Glutamatergic neuron (in vitro differentiated cells): ENCODE data around the gene ARL8B. TPM values are rescaled to one million over a fixed set of nuclear protein-coding genes. Genes with fewer than 3 reads are reported as not detected.

Experiments
- DNase-seq: peaks from one replicate; pipeline ENCODE4 v3.0.0; 2022
- H3K27ac Mint-ChIP-seq: one replicate; pipeline ENCODE4 v1.8.0; 2020; ENCODE audit warnings: mild to moderate bottlenecking, mixed read lengths, inconsistent platforms; ENCODE audit not compliant: unreplicated experiment
- H3K27me3 Mint-ChIP-seq: one replicate; pipeline ENCODE4 v1.8.0; 2020; ENCODE audit warnings: mild to moderate bottlenecking, moderate library complexity, mixed read lengths, inconsistent platforms; ENCODE audit not compliant: unreplicated experiment
- H3K36me3 Mint-ChIP-seq: one replicate; pipeline ENCODE4 v1.8.0; 2020; ENCODE audit warnings: mild to moderate bottlenecking, mixed read lengths, inconsistent platforms; ENCODE audit not compliant: unreplicated experiment
- H3K4me1 Mint-ChIP-seq: one replicate; pipeline ENCODE4 v1.8.0; 2020; ENCODE audit warnings: mild to moderate bottlenecking, low read depth, mixed read lengths, inconsistent platforms; ENCODE audit not compliant: unreplicated experiment
- H3K4me3 Mint-ChIP-seq: one replicate; pipeline ENCODE4 v1.8.0; 2020; ENCODE audit warnings: mild to moderate bottlenecking, mixed read lengths, inconsistent platforms; ENCODE audit not compliant: unreplicated experiment
- H3K9me3 Mint-ChIP-seq: one replicate; pipeline ENCODE4 v1.8.0; 2020; ENCODE audit warnings: mild to moderate bottlenecking, moderate library complexity, mixed read lengths, inconsistent platforms; ENCODE audit not compliant: unreplicated experiment
- total RNA-seq: library from RNA; stranded (reverse); fragmentation: NEBNext Ultra II Directional; extraction: Animal tissue kit (Norgen Biotek cat#: 25700); gene quantifications from one replicate; pipeline ENCODE4 v1.2.1, GENCODE V29; 2021; ENCODE audit not compliant: unreplicated experiment
- TF ChIP-seq, protein P1 (sequence below): fragments of 200-600 bp; sonication (generic); IDR thresholded peaks from one replicate; pipeline ENCODE4 v1.5.0; 2021; ENCODE audit not compliant: partially characterized antibody, unreplicated experiment

The ARL8B gene
- total RNA-seq, 1 donor from 2014 or later = 33.9 TPM

DNA sequence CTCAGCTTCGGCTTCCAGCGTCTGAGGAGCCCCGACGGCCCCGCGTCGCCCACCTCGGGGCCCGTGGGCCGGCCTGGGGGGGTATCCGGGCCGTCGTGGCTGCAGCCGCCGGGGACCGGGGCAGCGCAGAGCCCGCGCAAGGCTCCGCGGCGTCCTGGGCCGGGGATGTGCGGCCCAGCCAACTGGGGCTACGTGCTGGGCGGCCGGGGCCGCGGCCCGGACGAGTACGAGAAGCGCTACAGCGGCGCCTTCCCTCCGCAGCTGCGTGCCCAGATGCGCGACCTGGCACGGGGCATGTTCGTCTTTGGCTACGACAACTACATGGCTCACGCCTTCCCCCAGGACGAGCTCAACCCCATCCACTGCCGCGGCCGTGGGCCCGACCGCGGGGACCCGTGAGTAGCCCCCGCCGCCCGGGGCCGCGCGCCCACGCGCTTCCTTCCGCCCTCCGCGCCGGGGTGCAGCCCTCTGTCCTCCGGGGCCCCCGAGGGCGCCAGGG is 65.9 kb downstream of the ARL8B start:
- peaks cover 4% of the 10 kb centered on the region for H3K4me1 Mint-ChIP-seq
- DNase-seq = peak; percentile 58

DNA sequence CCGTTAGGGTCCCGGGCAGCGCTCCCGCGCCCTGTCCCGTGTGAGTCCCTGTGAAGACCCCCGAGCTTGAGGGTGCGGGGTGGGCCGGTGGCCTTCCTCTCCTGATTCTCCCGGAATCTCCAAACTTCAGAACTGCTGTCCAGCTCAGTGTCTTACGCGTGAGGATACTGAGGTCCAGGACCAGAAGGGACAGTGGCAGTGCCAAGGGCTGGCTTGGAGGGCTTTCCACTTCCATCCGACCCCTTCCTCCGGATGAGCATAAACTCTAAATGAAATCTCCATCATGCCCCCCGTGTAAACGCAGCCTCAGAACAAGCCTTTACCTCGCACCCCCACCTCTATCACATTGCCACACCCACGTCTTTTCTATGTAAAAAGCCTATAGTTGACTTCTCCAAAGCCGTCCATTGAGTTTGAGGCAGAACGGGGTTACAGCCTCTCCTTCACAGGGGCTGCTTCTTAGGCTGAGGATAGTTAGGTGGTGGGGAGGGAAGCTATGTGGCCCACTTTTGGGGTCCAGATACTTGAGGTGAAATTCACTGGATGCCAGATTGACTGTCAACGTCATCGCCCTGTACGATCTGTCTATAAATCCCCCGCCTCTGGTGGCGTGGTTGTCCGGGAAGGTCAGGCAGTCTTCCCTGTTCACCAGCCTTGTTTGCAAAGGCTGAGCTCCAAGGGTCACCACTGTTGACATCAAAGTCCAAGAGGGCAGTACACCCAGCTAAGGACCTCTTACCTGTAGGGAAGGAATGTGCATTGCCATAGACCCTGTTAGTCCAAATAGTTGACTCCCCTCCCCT is 66.5 kb downstream of the ARL8B start:
- DNase-seq = no peak
- H3K27me3 Mint-ChIP-seq = peaks cover 4% of the 10 kb centered on the region
- peak overlapping the region; percentile 94 for H3K4me3 Mint-ChIP-seq
- TF ChIP-seq, protein P1, sequence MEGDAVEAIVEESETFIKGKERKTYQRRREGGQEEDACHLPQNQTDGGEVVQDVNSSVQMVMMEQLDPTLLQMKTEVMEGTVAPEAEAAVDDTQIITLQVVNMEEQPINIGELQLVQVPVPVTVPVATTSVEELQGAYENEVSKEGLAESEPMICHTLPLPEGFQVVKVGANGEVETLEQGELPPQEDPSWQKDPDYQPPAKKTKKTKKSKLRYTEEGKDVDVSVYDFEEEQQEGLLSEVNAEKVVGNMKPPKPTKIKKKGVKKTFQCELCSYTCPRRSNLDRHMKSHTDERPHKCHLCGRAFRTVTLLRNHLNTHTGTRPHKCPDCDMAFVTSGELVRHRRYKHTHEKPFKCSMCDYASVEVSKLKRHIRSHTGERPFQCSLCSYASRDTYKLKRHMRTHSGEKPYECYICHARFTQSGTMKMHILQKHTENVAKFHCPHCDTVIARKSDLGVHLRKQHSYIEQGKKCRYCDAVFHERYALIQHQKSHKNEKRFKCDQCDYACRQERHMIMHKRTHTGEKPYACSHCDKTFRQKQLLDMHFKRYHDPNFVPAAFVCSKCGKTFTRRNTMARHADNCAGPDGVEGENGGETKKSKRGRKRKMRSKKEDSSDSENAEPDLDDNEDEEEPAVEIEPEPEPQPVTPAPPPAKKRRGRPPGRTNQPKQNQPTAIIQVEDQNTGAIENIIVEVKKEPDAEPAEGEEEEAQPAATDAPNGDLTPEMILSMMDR = no peak
- peaks cover 4% of the 10 kb centered on the region for H3K4me1 Mint-ChIP-seq
- no peaks in the 10 kb centered on the region for H3K36me3 Mint-ChIP-seq
- peak overlapping the region; percentile 73 for H3K27ac Mint-ChIP-seq
- H3K9me3 Mint-ChIP-seq = no peaks in the 10 kb centered on the region

More for the DNA sequence above, 65.9 kb downstream of the ARL8B start:
- H3K36me3 Mint-ChIP-seq = no peaks in the 10 kb centered on the region
- TF ChIP-seq, protein P1 = no peak
- H3K27me3 Mint-ChIP-seq = peaks cover 4% of the 10 kb centered on the region
- no peaks in the 10 kb centered on the region for H3K9me3 Mint-ChIP-seq
- peak overlapping the region; percentile 94 for H3K4me3 Mint-ChIP-seq
- no peak overlapping the region for H3K27ac Mint-ChIP-seq

DNA sequence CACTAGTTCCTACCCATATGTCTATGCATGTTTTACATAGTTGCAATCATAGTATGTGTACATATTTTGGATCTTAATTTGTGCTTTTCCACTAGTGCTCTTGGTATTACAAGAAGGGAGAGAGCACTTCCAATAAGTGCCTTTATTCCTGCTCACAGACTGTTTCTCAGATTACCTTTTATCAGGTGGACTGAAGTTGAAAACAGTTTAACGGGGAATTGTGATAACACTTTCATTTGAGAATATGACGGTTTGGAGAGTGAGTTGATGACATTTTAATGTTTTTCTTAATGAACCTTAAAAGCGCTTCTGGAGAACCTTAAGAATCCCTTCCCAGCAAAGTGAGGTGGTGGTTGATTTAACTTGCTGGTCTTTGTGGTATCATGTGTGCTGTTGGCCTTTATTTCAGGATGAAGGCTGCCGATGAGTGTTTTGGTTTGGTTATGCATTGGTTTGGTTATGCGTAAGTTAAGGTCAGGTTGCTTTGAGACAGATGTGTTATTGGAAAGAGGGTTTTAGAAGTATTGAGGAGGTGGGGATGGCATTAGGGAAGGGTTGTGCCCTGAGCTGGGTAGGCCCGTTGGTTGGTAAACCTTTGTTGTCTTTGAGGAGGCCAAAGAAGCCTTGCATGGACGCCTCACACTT is 68.2 kb downstream of the ARL8B start:
- H3K4me3 Mint-ChIP-seq = peak overlapping the region; percentile 56
- peaks cover 4% of the 10 kb centered on the region for H3K4me1 Mint-ChIP-seq

DNA sequence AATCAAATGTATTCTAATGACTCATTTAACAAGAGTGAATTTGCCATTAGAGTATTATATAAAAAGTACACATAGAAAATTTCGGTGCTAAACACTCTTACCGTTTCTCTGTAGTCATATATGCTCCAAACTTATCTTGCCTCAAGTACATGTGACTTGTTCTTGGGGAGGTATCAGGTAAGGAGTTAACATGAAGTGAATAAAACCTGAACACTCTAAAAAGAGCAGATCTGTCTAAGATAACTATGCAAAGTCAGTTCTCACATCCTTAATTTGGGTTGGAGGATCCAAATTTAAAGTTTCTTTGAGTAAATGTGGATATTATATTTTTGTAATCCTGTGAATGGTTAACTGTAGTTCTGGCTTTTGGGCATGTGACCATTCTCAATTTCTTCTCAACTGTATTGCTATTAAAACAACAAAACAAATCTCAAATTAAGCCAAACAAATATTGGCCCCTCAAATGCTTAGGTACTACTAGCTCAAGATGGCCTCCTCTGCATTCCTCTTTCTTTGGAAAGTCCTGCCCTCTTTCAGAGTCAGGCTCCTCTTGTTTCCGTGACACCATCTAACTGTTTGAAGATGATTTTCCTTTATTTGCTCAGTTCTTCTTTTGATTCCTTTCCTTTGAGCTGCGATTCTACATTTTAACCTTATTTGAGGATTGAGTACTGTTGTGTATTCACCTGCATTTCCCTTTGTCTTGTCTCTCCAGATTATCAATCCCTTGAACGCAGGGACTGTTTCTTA is 69.6 kb downstream of the ARL8B start:
- H3K4me1 Mint-ChIP-seq = peaks cover 4% of the 10 kb centered on the region
- H3K9me3 Mint-ChIP-seq = no peaks in the 10 kb centered on the region
- no peak for DNase-seq
- peaks cover 4% of the 10 kb centered on the region for H3K27me3 Mint-ChIP-seq
- no peak overlapping the region for H3K4me3 Mint-ChIP-seq
- peak overlapping the region; percentile 15 for H3K27ac Mint-ChIP-seq
- TF ChIP-seq, protein P1 = no peak
- H3K36me3 Mint-ChIP-seq = no peaks in the 10 kb centered on the region

More for the DNA sequence above, 68.2 kb downstream of the ARL8B start:
- Mint-ChIP-seq H3K36me3 (no peaks in the 10 kb centered on the region), H3K27me3 (peaks cover 4% of the 10 kb centered on the region), H3K27ac (no peak overlapping the region), H3K9me3 (no peaks in the 10 kb centered on the region)
- TF ChIP-seq, protein P1 = no peak
- DNase-seq = no peak
